ENCODE measurements around the gene HAUS1. TPM values are rescaled to one million over a fixed set of nuclear protein-coding genes. Genes with fewer than 3 reads are reported as not detected.

Gene HAUS1
- 30.6 to 70.2 TPM (median 34.2 TPM) in 5 replicates for total RNA-seq (2022; extraction: Qiagen RNA extraction; ENCODE audit: low read depth)

GRCh38 chr18:46104128-46104911 lies at the start of gene HAUS1:
Gene HAUS1 (plus strand): TSS chr18:46104385. CDS start chr18:46104412, 27 bp downstream.

GRCh38 chr18:46071653-46072375 lies 32.4 kb upstream of the HAUS1 start, which contains the start of gene PSTPIP2:
Gene PSTPIP2 (minus strand): TSS chr18:46072260. CDS start chr18:46072188, 72 bp downstream.

GRCh38 chr18:46097801-46098615 lies 6.2 kb upstream of the HAUS1 start, which contains the start of gene ATP5F1A:
Gene ATP5F1A (minus strand): TSS chr18:46098296. CDS start chr18:46098231, 65 bp downstream.

Other genes with a start within 250 kb of the HAUS1 start
- 3.7 to 4.9 TPM (median 4.6 TPM) in 5 replicates for gene EPG5, start 137.1 kb upstream of the HAUS1 start, total RNA-seq (2022; extraction: Qiagen RNA extraction; ENCODE audit: low read depth)
- 0.21 to 0.38 TPM (median 0.32 TPM) in 5 replicates for gene PSTPIP2, start 32.1 kb upstream of the HAUS1 start, total RNA-seq (2022; extraction: Qiagen RNA extraction; ENCODE audit: low read depth)
- 292 to 334 TPM (median 315 TPM) in 5 replicates for gene ATP5F1A, start 6.1 kb upstream of the HAUS1 start, total RNA-seq (2022; extraction: Qiagen RNA extraction; ENCODE audit: low read depth)

All from A549 treated with ZK216348 at 1 μM for 4 hours (cell line).